ENCODE measurements around the gene CEMIP. TPM values are rescaled to one million over a fixed set of nuclear protein-coding genes. Genes with fewer than 3 reads are reported as not detected.

The CEMIP gene
- total RNA-seq, 1 experiment from 2014 or later, result 0.07 TPM

- ChIA-PET POLR2A (no interaction called here), CTCF (no interaction called here)
- peaks cover 6% of the 10 kb centered on the region for H3K4me1 Mint-ChIP-seq (ENCODE audit: low read depth, unreplicated experiment)
- no peak overlapping the region for H3K4me3 ChIP-seq (ENCODE audit: low read depth, low read length)
- H3K27me3 Mint-ChIP-seq (ENCODE audit: insufficient read depth, unreplicated experiment), result no peaks in the 10 kb centered on the region
- no TSS peak for BruUV-seq (replicated peaks)
- no peak for TF ChIP-seq CTCF (IDR thresholded peaks at IDR 0.05; ENCODE audit: insufficient read depth in 1 of 2, low read depth in 1 of 2, low read length in 1 of 2, severe bottlenecking in 1 of 2, unreplicated experiment in 1 of 2)
- H3K27me3 ChIP-seq (replicated peaks; ENCODE audit: control insufficient read depth, insufficient read depth, low read length), result no peaks in the 10 kb centered on the region
- no peak overlapping the region for H3K27ac Mint-ChIP-seq (ENCODE audit: unreplicated experiment)
- DNase-seq, result no peak
- no peaks in the 10 kb centered on the region for H3K9me3 ChIP-seq
- H3K9me3 Mint-ChIP-seq (ENCODE audit: unreplicated experiment), result no peaks in the 10 kb centered on the region
- H3K4me1 ChIP-seq, result no peaks in the 10 kb centered on the region
- H3K36me3 Mint-ChIP-seq (ENCODE audit: insufficient read depth, unreplicated experiment), result no peaks in the 10 kb centered on the region
- intact Hi-C loops (cut with micrococcal nuclease; ENCODE audit: unreplicated experiment), result no loop called here
- H3K4me3 Mint-ChIP-seq (ENCODE audit: unreplicated experiment), result no peak overlapping the region
- H3K36me3 ChIP-seq (ENCODE audit: control insufficient read depth, insufficient read depth, low read length), result no peaks in the 10 kb centered on the region
These were observed 11.0 kb upstream of the CEMIP start for GRCh38 chr15:80768158-80768557.

GRCh38 chr15:80769153-80769828, 9.9 kb upstream of the CEMIP start:
- no peak for DNase-seq
- POLR2A ChIA-PET, result no interaction called here
- H3K27me3 Mint-ChIP-seq (ENCODE audit: insufficient read depth, unreplicated experiment), result no peaks in the 10 kb centered on the region
- no peaks in the 10 kb centered on the region for H3K36me3 Mint-ChIP-seq (ENCODE audit: insufficient read depth, unreplicated experiment)
- Histone ChIP-seq H3K27me3 (replicated peaks; ENCODE audit: control insufficient read depth, insufficient read depth, low read length) (no peaks in the 10 kb centered on the region), H3K36me3 (ENCODE audit: control insufficient read depth, insufficient read depth, low read length) (no peaks in the 10 kb centered on the region), H3K9me3 (no peaks in the 10 kb centered on the region), H3K4me3 (ENCODE audit: low read depth, low read length) (no peak overlapping the region), H3K4me1 (no peaks in the 10 kb centered on the region)
- no peaks in the 10 kb centered on the region for H3K4me1 Mint-ChIP-seq (ENCODE audit: low read depth, unreplicated experiment)
- no peaks in the 10 kb centered on the region for H3K9me3 Mint-ChIP-seq (ENCODE audit: unreplicated experiment)
- H3K4me3 Mint-ChIP-seq (ENCODE audit: unreplicated experiment), result no peak overlapping the region
- no peak for TF ChIP-seq CTCF (IDR thresholded peaks at IDR 0.05; ENCODE audit: insufficient read depth in 1 of 2, low read depth in 1 of 2, low read length in 1 of 2, severe bottlenecking in 1 of 2, unreplicated experiment in 1 of 2)
- no peak overlapping the region for H3K27ac Mint-ChIP-seq (ENCODE audit: unreplicated experiment)
- intact Hi-C loops (cut with micrococcal nuclease; ENCODE audit: unreplicated experiment), result no loop called here
- CTCF ChIA-PET, result no interaction called here
- no TSS peak for BruUV-seq (replicated peaks)

GRCh38 chr15:80769829-80770705, 9.1 kb upstream of the CEMIP start:
- no peak overlapping the region for H3K27ac Mint-ChIP-seq (ENCODE audit: unreplicated experiment)
- H3K9me3 Mint-ChIP-seq (ENCODE audit: unreplicated experiment), result no peaks in the 10 kb centered on the region
- no peak overlapping the region for H3K4me3 Mint-ChIP-seq (ENCODE audit: unreplicated experiment)
- no peak for TF ChIP-seq CTCF (IDR thresholded peaks at IDR 0.05; ENCODE audit: insufficient read depth in 1 of 2, low read depth in 1 of 2, low read length in 1 of 2, severe bottlenecking in 1 of 2, unreplicated experiment in 1 of 2)
- ChIA-PET POLR2A (no interaction called here), CTCF (no interaction called here)
- H3K36me3 Mint-ChIP-seq (ENCODE audit: insufficient read depth, unreplicated experiment), result no peaks in the 10 kb centered on the region
- no peak for DNase-seq
- H3K4me1 Mint-ChIP-seq (ENCODE audit: low read depth, unreplicated experiment), result no peaks in the 10 kb centered on the region
- no TSS peak for BruUV-seq (replicated peaks)
- H3K36me3 ChIP-seq (ENCODE audit: control insufficient read depth, insufficient read depth, low read length), result no peaks in the 10 kb centered on the region
- no peaks in the 10 kb centered on the region for H3K27me3 Mint-ChIP-seq (ENCODE audit: insufficient read depth, unreplicated experiment)
- H3K27me3 ChIP-seq (replicated peaks; ENCODE audit: control insufficient read depth, insufficient read depth, low read length), result no peaks in the 10 kb centered on the region
- intact Hi-C loops (cut with micrococcal nuclease; ENCODE audit: unreplicated experiment), result no loop called here
- H3K4me1 ChIP-seq, result no peaks in the 10 kb centered on the region
- no peaks in the 10 kb centered on the region for H3K9me3 ChIP-seq
- no peak overlapping the region for H3K4me3 ChIP-seq (ENCODE audit: low read depth, low read length)
